Measurements from ENCODE around the gene DIRAS1.
"Not testable (repeated sequence)": the region's sequence is repeated elsewhere in the genome, so short reads cannot be mapped to it uniquely, and the experiment has no call there.

The DIRAS1 gene

GRCh38 chr19:2678044-2678671, 43.0 kb downstream of the DIRAS1 start:
- no peak for DNase-seq (ENCODE audit: low read depth)

- DNase-seq (ENCODE audit: low read depth) = no peak
Observed at GRCh38 chr19:2676823-2677222, 44.3 kb downstream of the DIRAS1 start.

GRCh38 chr19:2675892-2676291, 45.3 kb downstream of the DIRAS1 start:
- no peak for DNase-seq (ENCODE audit: low read depth)

GRCh38 chr19:2670217-2670616, 51.0 kb downstream of the DIRAS1 start:
- no peak for DNase-seq (ENCODE audit: low read depth)

GRCh38 chr19:2668175-2668763, 52.9 kb downstream of the DIRAS1 start:
- DNase-seq (ENCODE audit: low read depth) = no peak

GRCh38 chr19:2667349-2667748, 53.8 kb downstream of the DIRAS1 start:
- DNase-seq (ENCODE audit: low read depth) = not testable (repeated sequence)

GRCh38 chr19:2666344-2666994, 54.7 kb downstream of the DIRAS1 start:
- DNase-seq (ENCODE audit: low read depth) = no peak

GRCh38 chr19:2665103-2665502, 56.1 kb downstream of the DIRAS1 start:
- DNase-seq (ENCODE audit: low read depth) = no peak

Measured in T follicular helper cell (primary cell).